Activated CD4-positive, alpha-beta T cell treated with anti-CD3 and anti-CD28 coated beads, Interleukin-2, Interleukin-4, amounts not matched to agents 100 ng/mL and 50 ng/mL, durations not matched to agents 16 hours and 8 hours (primary cell): ENCODE data around the gene SERTM2.

ENCODE experiments used
- DNase-seq: peaks from one replicate; pipeline ENCODE4 v3.0.0-alpha.2; 2020; ENCODE audit warnings: low spot score

The SERTM2 gene

DNA sequence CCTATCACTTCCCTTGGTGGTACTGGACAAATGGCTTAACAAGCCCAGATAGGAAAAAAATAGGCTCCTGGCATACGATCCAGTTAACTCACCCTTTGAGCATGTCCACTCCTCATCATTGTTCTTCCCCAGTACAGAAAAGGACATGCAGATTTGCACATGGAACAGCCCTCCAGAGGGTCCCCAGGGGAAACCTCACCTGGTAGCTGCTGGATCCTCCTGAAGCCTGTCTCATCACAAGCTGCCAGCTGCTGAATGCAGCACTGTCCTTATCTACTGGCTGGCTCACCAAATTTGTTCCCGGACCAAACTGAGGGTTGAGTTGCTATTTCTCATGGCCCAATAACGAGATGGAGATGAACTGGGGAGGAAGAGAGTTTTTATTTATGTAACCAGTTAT lies 49.4 kb downstream of the SERTM2 start:
- DNase-seq, result no peak

DNA sequence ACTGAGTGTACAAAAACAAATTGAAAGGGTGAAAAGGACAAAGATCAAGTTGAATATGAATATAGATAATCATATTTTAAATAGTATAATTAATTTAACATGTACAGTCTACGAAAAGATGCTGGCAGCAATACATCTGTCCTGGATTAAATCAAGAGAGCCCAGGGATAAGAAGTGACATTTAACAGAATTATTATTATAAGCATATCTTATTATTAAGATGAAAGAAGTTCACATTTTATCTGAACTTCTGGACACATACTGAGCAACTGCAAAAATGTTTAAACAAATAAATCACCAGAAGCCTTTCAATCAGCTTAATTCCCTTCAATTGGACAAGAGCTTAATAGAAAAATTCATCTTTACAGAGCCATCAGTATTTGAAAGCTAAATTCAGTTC lies 50.4 kb downstream of the SERTM2 start:
- DNase-seq, result no peak

DNA sequence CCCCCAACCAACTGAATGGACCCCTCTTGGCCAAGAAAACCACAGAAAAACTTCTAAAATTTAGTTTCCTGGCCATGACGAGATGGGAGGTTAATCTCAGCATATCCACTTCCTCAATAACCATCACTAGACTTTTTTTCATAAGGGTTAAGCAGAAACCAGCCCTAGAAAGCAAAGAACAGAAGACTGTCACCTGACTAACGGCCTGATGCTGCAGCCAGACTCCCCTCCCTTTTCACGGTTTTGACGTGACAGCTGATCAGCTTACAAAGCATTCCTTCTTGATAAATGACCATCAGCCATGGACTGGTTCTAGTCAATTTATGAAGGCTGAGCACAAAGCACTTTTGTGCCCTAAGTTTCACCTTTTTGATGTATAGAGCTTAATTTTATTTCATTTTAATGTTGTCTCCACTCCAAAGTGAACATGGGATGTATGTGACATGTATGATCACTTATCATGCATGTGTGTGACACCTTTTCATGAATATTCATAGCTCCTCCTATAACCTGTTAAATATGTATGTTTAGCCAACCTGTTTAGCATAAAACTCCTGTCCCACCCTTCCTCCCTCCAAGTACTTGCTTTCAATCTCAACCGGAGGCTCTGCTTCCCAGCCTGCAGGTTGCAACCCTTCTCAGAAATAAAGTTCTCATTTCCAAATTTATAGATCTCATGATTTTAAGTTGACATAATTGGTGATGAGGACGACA lies 56.3 kb downstream of the SERTM2 start:
- DNase-seq, result no peak

DNA sequence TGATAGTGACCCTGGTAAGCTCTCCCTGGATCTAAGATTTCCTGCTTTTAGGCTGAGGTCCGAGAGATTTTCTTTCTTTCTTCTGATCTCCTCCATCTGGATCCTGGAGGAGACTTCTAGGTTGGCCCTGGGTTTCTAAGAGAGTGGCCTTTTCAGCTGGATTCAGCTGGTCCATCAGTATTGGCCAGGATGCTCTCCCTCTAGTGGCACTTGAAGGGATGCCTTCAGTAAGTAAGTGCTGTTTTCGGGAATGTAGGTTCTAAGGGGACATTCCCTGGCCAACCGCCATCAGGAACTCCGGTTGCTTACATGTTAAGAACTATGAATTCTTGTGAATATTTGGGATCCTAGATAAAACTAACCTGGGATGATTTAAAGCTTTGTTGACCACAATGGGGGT lies 56.9 kb downstream of the SERTM2 start:
- DNase-seq, result no peak

DNA sequence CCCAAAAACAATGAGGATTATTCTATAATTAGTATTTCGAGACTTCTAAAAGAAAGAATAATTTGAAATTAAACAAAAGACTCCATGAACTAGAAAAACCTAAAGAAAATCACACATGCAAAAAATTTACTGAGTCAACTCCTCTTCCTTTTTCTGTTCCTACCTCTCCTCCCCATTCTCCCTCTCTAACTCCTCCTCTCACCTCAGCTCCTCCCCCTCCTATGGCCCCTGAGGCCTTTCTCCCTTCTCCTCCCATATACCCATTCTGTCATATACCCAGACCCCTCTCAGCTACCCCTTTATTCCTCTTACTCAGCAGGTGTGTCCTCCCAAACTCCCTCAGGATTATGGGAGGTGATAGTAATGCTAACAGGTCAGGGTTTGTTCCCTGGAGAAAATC lies 57.4 kb downstream of the SERTM2 start:
- no peak for DNase-seq
